GM18858 (cell line): ENCODE data around the gene CHAD.
"Not testable (repeated sequence)": the region's sequence is repeated elsewhere in the genome, so short reads cannot be mapped to it uniquely, and the experiment has no call there.

ENCODE experiments used
- ATAC-seq: cut with Tn5 transposase; IDR thresholded peaks from one replicate; pipeline ENCODE4 v1.9.1; 2021; ENCODE audit not compliant: unreplicated experiment

Gene CHAD

DNA sequence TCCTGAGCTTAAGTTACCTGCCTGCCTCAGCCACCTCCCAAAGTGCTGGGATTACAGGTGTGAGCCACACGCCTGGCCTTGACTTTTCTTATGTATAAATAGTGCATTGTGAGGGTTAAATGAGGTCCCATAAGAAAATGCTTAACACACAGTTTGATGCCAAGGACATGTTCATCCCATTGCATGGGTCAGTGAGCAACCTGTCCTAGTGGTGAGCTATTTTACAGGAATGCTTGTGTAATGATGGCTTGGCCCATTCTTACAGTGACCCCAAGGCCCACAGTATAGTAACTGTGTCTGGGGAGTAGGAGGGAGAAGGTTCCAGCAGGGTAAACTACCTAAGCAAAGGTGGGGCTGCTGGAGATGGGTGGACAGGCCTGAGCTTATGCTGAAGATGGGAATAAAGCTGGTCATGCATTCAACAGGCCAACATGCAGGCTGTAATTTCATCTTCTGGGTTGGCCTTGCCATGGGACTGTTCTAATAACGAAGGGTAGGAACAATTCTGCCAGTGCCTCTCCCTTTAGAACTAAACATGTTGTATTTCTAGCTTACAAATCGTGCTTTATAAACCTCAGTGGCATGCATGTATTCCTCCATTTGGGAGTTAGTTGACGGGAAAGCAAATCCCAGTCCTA, 36.4 kb downstream of the CHAD start:
- no peak for ATAC-seq

DNA sequence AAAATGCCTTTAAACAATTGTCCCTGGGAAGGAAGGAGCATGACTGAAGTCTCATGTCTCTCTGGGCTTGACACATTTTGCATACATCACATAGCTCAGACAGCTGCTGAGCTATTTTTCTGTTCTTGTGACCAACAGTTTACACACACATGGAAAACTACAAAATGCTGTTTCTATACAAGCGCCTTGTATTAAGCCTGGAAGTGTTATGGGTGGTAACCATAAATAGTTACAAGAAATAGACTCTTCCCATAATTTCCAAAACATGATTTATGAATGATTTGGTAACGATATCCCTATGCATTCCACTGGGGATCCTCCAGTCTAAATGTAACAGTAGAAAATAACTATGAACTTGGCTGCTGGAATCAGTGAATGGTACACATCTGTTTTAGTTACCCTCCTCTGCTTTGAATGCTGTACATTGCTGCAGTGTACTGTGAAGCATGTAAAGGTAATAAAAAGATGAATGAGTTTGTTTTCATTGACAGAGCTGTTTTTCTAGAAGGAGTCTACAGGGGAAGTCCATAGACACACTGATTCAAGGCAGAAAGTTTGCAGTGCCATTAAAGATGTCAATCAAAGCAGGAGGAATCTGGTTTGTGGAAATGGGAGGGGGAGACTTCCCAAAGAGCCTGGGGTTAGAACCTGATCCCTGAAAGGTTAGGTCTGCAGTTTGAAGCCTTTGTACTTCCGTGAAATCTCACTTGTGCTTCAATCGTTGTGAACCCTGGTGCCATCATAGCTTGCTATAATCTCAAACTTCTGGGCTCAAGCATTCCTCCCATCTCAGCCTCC, 37.7 kb downstream of the CHAD start:
- no peak for ATAC-seq

DNA sequence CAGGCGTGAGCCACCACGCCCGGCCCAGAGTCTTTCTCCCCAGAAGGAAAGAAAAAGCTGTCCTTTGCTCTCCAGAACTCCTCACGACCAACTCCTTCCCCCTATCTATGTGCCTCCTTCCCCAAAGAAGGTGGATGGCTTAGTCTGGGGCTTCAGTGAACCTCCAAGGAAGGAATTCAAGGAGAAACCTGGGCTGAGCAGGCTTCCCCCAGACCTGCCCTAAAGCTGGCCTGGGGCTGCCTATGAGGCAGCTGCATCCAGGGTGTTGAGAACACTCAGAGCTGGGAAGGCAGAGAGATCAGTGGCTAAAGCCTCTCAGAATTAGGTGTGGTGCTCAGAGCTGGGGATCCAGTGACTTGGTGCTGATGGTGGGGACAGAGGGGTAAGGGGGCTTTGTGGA, 38.9 kb downstream of the CHAD start:
- ATAC-seq, result no peak

DNA sequence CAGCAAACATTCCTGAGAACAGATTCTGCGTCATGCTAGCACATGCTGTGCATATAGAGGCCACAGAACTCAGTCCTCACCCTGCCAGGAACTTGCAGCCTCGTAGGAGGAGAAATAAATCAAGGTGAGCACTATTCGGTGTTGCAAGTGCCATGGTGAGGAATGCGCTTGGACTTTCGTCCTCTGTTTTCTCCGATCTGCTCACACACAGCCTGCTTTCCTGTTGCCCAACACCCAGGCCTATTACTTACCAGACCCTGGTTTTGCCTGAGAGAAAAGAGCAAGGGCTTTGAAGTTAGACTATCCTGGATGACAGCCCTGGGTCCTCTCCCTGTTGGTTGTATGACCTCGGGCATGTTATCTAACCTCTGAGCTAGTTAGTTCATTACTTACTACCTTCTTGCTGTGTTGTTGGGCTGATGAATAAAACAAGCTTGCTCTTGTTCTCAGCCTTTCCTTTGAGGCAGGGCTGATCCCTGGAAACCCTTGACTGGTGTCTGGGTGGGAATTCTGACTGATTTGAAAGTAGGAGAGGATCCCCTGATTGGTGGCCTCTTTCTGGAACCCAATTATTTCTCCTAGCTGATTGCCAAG, 39.8 kb downstream of the CHAD start:
- no peak for ATAC-seq

DNA sequence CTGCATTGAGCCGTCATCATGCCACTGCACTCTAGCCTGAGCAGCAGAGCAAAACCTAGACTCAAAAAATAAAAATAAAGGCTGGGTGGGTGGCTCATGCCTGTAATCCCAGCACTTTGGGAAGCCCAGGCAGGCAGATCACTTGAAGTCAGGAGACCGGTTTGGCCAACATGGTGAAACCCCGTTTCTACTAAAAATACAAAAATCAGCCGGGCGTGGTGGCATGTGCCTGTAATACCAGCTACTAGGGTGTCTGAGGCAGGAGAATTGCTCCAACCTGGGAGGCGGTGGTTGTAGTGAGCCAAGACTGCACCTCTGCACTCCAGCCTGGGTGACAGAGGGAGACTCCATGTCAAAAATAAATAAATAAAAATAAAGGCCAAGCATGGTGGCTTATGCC, 40.6 kb downstream of the CHAD start:
- ATAC-seq, result not testable (repeated sequence)

DNA sequence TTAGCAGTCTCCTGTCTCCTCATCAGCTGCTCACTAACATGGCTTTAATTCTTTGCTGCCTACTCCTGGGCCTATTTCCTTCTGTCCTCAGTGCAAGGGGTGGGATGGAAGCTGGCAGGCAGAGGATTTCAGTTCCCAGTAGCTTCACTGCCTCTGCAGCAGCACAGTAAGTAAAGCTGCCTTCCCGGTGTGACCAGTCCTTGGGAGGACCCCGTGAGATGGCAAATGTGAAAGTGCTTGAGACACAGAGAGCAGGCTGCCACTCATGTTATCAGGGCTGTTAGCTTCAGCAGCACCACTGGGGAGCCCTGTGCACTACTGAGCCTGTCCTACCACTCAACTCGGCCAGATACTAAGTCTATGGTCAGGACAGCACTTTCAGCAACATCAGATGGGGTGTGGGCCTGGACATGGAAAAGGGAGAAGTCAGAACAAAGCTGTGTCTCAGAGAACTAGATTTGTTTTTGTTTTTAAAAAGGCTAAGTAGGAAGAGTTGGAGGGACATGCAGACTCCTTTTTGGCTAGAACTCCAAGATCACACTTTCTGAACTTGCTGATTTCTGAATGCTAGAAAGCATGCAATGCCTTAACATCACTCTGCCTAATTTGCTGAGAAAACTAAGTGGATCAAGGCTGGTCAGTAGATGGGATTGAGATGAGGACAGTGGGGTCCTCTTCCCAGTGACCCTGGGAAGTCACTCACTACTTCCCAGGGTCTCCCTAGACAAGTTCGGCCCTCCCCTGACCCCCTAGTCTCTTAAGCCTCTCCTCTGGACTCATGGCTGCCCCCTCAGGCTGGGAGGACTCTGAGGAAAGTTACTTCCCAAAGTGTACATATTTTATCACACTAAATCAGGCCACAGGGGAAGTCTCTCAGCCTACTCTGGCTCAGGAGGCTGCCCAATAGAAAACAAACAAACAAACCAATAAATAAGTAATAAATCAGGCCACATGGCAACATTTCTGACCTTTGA, 41.6 kb downstream of the CHAD start:
- no peak for ATAC-seq

DNA sequence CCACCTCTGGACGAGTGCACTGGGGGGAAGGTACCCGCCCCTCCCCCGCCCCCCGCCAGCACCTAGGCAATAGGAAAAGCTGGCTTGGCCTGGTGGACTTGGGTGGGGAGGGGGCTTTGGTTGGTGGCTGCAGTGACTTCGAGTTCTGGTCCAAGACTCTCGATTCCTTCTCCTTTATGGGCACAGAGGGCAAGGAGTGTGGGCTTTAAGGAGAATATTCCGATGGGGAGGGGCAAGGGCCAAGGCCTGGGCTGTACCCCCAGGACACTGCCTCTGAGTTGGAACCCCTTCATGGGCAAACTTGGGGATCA, 42.3 kb downstream of the CHAD start:
- no peak for ATAC-seq

DNA sequence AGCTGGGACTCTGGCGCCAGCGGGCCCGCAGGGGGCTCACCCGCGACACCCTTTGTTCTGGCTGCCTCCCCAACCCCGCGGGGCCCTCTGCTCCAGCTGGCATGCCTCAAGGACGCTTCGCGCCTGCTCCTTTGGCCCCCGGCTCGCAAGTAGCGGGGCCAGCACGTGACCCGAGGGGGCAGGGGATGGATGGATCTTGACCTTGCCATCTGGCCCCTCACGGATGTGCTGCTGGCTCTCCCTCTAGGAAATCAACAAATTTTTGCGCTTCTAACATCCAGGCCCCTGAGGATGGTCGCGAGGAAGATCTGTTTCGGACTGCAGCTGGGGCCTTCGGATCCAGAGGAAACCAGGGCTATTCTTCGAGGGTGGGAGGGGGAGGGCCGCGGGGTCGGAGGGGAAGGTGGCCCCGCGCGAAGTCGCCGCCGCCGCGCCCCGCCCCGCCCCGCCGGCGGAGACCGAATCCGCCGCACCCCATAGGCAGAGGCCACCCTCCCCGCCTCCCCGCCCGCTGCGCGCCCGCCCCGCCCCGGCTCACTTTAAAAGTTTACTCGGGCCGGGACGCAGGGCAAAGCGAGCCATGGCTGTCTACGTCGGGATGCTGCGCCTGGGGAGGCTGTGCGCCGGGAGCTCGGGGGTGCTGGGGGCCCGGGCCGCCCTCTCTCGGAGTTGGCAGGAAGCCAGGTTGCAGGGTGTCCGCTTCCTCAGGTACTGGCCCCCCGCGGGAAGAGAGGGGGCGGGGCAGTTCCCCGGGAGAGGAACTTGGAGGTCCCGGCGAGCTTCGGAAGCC, 42.8 kb downstream of the CHAD start, which contains the start of gene ACSF2:
ACSF2 (plus strand) TSS at position 537 of the 790 bp plus-strand sequence; CDS start at position 581, 44 bp downstream.
- ATAC-seq, result no peak

DNA sequence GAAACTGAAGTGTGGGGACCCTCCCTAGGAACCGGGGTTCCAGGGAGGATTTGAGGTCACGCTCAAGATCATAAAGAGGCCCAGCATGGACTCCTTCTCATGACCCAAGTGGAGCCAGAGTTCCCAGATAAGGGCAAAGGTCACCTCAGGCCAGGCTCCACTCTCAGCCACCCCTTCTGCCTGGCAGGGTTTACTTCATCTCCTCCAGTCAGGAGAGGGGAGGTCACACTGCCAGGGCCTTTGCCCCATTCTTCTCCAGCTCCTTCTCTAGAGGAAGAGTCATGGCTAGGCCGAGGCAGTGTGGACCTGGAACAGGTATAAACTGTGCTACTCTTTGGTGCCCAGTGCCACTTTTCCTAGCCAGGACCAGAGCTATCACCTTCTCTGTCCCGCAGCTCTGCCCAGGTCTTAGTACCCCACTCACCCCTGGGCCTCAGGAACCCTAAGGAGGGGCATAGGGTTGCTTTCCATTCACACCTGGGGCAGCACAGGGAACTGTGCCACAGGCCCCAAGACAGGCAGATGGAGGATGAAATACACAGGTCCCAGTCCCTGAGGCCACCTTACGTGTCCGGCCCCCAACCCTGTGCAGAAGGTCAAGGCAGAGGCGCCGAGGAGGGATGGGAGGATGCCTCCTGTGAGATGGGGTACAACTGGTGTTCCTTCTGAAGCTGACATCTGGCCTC, 43.5 kb downstream of the CHAD start:
- ATAC-seq, result no peak

DNA sequence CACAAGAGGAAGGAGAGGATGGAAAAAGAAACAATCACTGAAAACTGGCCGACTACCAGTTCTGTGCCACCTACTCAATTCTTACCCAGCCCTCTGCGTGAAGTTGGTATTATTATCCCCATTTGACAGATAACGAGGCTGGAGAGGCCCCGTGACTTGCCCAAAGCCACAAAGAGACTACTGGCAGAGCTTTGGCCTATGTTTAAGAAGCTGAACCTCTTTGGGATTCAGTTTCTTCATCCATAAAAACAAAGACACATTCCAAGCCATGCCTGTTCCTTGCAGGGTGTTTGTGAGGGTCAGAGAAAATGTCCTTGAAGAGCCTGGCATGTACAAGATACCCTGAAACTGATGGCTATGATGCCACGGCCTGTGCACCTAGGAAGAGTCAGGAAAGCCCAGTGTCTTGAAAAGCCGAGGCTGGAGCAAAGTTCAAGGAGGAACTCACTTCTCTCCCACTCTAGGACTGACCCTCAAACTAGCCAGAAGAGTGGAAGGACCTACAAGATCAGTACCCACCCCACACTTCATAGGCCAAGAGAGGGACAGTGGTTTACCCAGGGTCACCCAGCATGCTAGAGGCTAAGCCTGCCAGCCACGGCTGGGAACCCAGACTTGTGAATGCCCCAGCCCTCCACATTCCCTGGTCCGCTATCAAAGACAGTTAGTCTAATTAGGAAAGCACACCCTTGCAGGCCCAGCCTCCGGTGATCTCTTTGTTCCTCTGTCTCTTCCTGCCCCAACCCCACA, 44.3 kb downstream of the CHAD start:
- no peak for ATAC-seq

DNA sequence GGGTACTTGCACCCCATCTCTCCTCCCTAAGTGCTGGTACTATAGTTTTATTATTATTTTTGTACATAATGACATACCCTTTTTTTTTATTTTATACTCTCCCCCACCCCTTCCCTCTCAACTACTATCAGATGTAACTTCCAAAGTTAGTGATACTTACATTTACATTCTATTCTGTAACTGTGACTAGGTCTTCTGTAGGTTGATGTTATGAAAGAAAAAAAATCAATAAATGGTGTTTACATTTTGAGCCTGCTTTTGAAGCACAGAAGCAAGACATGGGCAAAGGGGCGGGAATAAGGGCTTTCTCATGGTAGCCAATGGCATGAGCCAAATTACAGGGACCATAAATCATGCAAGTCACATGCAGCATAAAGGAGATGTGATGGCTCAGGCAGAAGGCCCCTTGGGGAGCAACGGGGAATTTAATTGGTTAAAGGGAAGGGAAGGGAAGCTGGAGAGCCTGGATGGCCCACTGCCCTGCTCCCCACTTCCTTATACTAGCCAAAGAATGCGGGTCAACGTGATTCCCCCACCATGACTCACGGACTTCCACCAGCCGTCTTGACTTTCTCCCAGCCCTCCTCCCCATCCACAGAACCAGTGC, 45.0 kb downstream of the CHAD start:
- ATAC-seq, result no peak

DNA sequence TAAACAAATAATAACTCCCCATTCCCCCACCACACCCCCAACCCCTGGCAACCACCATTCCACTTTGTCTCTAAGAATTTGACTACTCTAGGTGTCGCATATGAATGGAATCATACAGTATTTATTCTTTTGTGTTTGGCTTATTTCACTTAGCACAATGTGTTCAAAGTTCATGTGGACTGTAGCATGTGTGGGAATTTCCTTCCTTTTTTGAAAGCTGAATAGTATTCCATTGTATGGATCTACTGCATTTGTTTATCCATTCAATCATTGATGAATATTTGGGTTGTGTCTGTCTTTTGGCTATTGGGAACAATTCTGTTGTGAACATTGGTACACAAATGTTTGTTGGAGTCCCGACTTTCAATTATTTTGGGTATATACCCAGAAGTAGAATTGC, 45.9 kb downstream of the CHAD start:
- ATAC-seq, result no peak

DNA sequence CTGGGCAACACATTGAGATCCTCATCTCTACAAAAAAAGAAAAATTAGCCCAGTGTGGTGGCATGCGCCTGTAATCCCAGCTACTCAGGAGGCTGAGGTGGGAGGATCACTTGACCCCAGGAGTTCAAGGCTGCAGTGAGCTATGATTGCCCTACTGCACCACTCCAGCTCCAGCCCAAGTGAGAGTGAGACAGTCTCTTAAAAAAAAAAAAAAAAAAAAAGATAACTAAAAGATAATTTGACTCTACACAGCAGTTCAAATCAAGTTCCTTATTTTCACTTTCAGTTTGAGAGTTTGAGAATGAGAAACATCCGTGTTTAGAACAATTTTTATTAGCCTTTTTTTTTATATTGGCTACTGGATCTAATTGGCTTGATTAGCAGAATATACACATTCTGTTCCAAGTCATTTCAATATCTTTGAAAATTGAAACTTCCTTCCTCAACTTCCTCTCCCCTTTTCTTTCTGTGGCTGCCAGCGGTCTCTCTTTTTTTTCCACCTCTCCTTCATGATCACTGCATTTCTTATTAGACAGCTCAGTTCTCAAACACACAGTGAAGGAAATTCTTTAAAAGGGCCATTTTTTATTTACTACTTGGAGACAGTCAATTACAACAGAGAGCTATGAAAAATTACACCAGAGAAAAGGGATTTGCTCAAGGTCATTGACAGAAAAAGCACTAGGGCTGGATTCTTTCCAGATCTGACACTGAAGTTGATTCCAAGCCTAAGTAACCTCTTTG, 47.2 kb downstream of the CHAD start:
- ATAC-seq, result no peak

DNA sequence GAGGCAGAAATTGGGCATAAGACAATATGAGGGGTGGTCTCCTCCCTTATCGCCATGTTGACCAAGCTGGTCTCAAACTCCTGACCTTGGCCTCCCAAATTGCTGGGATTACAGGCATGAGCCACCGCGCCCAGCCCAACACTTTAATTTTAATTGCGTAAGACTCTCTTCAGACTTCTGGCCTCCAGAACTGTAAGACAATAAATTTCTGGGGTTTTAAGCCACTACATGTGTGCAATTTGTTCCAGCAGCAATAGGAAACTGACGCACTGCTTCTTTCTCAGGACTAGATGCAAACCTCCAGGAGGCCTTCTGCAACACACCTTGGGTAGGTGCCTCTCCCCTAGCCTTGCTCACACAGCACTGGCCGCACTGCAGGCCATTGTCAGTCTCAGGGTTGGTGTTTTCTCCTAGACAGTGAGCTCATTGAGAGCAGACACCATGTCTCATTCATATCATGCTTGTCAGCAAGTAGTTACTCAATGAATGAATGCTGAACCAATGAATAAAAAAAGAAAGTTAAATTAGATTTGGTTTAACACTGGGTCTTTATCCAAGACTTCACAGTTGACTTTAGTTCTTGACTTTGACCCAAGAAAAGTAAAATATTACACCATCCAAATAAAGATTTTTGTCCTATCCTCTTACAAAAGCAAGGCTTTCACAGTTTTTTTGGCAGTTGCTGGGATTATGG, 48.1 kb downstream of the CHAD start:
- no peak for ATAC-seq

DNA sequence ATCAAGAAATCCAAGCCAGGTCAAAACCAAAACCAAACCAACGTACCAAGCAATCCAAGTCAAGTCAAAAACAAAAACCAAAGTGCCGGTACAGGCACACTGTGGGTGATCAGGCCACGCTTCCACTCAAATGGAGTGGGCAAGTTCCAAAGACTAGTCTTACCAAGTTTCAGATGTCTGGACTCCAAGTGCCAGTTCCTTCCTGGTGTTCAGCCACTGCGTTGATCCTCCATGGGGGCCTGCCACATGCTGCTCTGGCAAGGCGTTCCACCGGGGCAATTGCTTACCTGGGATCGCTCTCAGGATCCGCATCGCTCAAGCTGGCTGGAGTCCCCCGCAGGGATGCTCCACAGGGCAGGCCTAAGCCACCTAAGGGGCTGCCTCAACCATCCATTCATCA, 49.1 kb downstream of the CHAD start:
- ATAC-seq, result not testable (repeated sequence)

DNA sequence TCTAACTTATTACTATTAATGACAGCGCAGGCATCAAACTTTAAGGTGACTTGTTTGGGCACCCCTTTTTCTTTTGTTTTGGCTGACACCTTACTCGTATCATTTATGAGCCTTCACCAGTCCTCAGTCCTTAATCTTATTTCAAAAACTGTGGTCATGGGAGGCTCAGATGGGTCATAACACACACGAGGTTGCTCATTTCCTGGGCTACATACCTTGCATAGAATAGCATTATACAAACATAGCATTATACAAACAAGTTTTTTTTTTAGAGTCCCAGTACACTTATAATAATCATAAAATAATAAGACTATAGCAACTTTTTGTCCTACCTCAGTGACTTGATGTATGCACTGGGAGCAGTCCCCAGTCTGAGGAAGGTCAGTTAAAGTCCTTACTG, 53.9 kb downstream of the CHAD start:
- no peak for ATAC-seq
